K562 (cell line): ENCODE data around the gene ARL2. TPM values are rescaled to one million over a fixed set of nuclear protein-coding genes. Genes with fewer than 3 reads are reported as not detected.

ENCODE experiments used
- ATAC-seq: fragments of 200-7000 bp; cut with Tn5 transposase; 3 replicates; pipeline ENCODE4 v1.9.1; 2020; ENCODE audit warnings: moderate library complexity
- BruUV-seq: library from RNA; stranded (reverse); fragments of 400-500 nt; replicated peaks from 2 replicates; lab custom pipeline; 2021; lab: Mats Ljungman, UMichigan
- CTCF ChIA-PET: fragments of 300-600 bp; formaldehyde crosslinking; extraction: SDS; loops from one replicate; lab custom pipeline; 2021; ENCODE audit warnings: low intra/inter-chr PET ratio; lab: Yijun Ruan, JAX
- POLR2A ChIA-PET: fragments of 300-600, 350-650 bp; sonication (Branson Sonifier 250); formaldehyde crosslinking; extraction: SDS; loops from one replicate; lab custom pipeline; 2021; ENCODE audit warnings: antibody characterized with exemption, inconsistent platforms; lab: Yijun Ruan, JAX
- DNase-seq, 4 experiments: peaks; one replicate each; pipeline versions ENCODE4 v3.0.0 to v3.0.0-alpha.2; 2011 to 2018; ENCODE audit warnings: low spot score in 3 of 4, mixed read lengths in 3 of 4; ENCODE audit errors: extremely low read depth in 1 of 4
- FAIRE-seq: peaks from 2 replicates; lab custom pipeline; 2011; peaks lifted over from hg19 to GRCh38; lab: Jason Lieb, UNC
- H2AFZ ChIP-seq: 2 replicates; pipeline ENCODE4 v1.6.0; 2011; ENCODE audit warnings: low read depth, low read length, control low read depth, inconsistent platforms
- H3K27ac ChIP-seq: fragments of 200-600 bp; 3 replicates; pipeline ENCODE4 v1.8.0; 2011; ENCODE audit warnings: low read depth, mild to moderate bottlenecking, control low read depth, inconsistent platforms, low read length, moderate library complexity, mixed read lengths; ENCODE audit errors: extremely low read depth
- H3K27me3 ChIP-seq, 2 experiments: fragments of 300-600 bp in 1 of 2; 2 replicates in 1 of 2; 3 replicates in 1 of 2; pipeline versions ENCODE4 v1.6.0 to v1.8.0; 2011; ENCODE audit warnings: inconsistent platforms in 2 of 2, low read length in 2 of 2, mild to moderate bottlenecking in 1 of 2, mixed read lengths in 1 of 2, moderate library complexity in 1 of 2; ENCODE audit not compliant: control insufficient read depth in 2 of 2, insufficient read depth in 2 of 2
- H3K36me3 ChIP-seq: fragments of 300-600 bp; 3 replicates; pipeline ENCODE4 v1.8.0; 2011; ENCODE audit warnings: mild to moderate bottlenecking, low read length, inconsistent platforms; ENCODE audit not compliant: control insufficient read depth, insufficient read depth
- H3K4me1 ChIP-seq, 2 experiments: fragments of 200-600 bp in 1 of 2; replicated peaks in 1 of 2; 2 replicates in 1 of 2; 3 replicates in 1 of 2; pipeline versions ENCODE4 v1.5.1 to v1.8.0; 2011; ENCODE audit warnings: inconsistent platforms in 2 of 2, low read length in 2 of 2, mild to moderate bottlenecking in 1 of 2, mixed read lengths in 1 of 2, moderate library complexity in 1 of 2; ENCODE audit not compliant: control insufficient read depth in 2 of 2, insufficient read depth in 2 of 2
- H3K4me2 ChIP-seq: 2 replicates; pipeline ENCODE4 v1.6.1; 2011; ENCODE audit warnings: low read length, control low read depth, inconsistent platforms, mixed read lengths; ENCODE audit not compliant: insufficient read depth
- H3K4me3 ChIP-seq: fragments of 200-600 bp; sonication (generic), shearing (Covaris generic); 2 replicates; pipeline ENCODE4 v1.5.1; 2016; ENCODE audit warnings: control low read depth, inconsistent platforms
- H3K79me2 ChIP-seq: fragments of 200-600 bp; 3 replicates; pipeline ENCODE4 v1.8.0; 2011; ENCODE audit warnings: low read length, inconsistent platforms; ENCODE audit not compliant: control insufficient read depth, insufficient read depth
- H3K9ac ChIP-seq, 2 experiments: 2 replicates each; pipeline versions ENCODE4 v1.6.0 to v1.6.1; 2011; ENCODE audit warnings: low read depth in 2 of 2, low read length in 2 of 2, control low read depth in 1 of 2, inconsistent platforms in 1 of 2, mild to moderate bottlenecking in 1 of 2, mixed read lengths in 1 of 2; ENCODE audit not compliant: insufficient read depth in 1 of 2
- H3K9me1 ChIP-seq: one replicate; pipeline ENCODE4 v1.6.0; 2011; ENCODE audit warnings: inconsistent platforms, mild to moderate bottlenecking, low read length, moderate library complexity; ENCODE audit not compliant: control insufficient read depth, insufficient read depth
- H3K9me3 ChIP-seq: replicated peaks from 2 replicates; pipeline ENCODE4 v1.5.1; 2011; ENCODE audit warnings: low read depth, low read length, inconsistent platforms; ENCODE audit not compliant: control insufficient read depth, insufficient read depth
- H4K20me1 ChIP-seq: replicated peaks from 2 replicates; pipeline ENCODE4 v1.6.1; 2011; ENCODE audit warnings: low read length, inconsistent platforms, mixed read lengths; ENCODE audit not compliant: control insufficient read depth, insufficient read depth
- ATF7 ChIP-seq: fragments of 450-650 bp; IDR thresholded peaks from 2 replicates; pipeline ENCODE4 v1.7.1; 2014; ENCODE audit warnings: mild to moderate bottlenecking, moderate library complexity
- CBX8 ChIP-seq: fragments of 200-600 bp; sonication (generic); IDR thresholded peaks from 2 replicates; pipeline ENCODE4 v1.6.1; 2012; ENCODE audit warnings: borderline replicate concordance, mixed run types, low read depth, mild to moderate bottlenecking, moderate library complexity, mixed read lengths, low read length, control low read depth, inconsistent platforms; ENCODE audit not compliant: poor library complexity, severe bottlenecking; ENCODE audit errors: extremely low read depth
- IRF2 ChIP-seq: sonication (generic); formaldehyde crosslinking; IDR thresholded peaks from 2 replicates; pipeline ENCODE4 v1.8.1; 2022; ENCODE audit warnings: mild to moderate bottlenecking, missing genetic modification reagents
- LCOR ChIP-seq: sonication (generic); formaldehyde crosslinking; IDR thresholded peaks from 2 replicates; pipeline ENCODE4 v1.8.0; 2022; ENCODE audit warnings: mild to moderate bottlenecking, missing genetic modification reagents
- POLR3A ChIP-seq: IDR thresholded peaks from 2 replicates; pipeline ENCODE4 v1.6.1; 2011; ENCODE audit warnings: borderline replicate concordance, mild to moderate bottlenecking, moderate library complexity; ENCODE audit not compliant: insufficient read length, insufficient read depth; ENCODE audit errors: extremely low read depth
- RBM25 ChIP-seq: fragments of 200-400 bp; formaldehyde crosslinking; IDR thresholded peaks from 2 replicates; pipeline ENCODE4 v1.6.1; 2018; ENCODE audit warnings: low read length, low read depth, moderate library complexity; ENCODE audit not compliant: severe bottlenecking
- RFX5 ChIP-seq: IDR thresholded peaks from 2 replicates; pipeline ENCODE4 v1.6.1; 2011; ENCODE audit warnings: low read depth, mild to moderate bottlenecking, improper control_type of control experiment, low read length
- TAF7 ChIP-seq: fragments of 450-650 bp; IDR thresholded peaks from 2 replicates; pipeline ENCODE4 v1.6.1; 2016; ENCODE audit warnings: missing genetic modification characterization, missing compliant biosample characterization
- ZNF232 ChIP-seq: sonication (generic); formaldehyde crosslinking; IDR thresholded peaks from 2 replicates; pipeline ENCODE4 v1.8.0; 2022; ENCODE audit warnings: mild to moderate bottlenecking, missing genetic modification reagents
- ZNF274 ChIP-seq: IDR thresholded peaks from 2 replicates; pipeline ENCODE4 v1.6.1; 2011; ENCODE audit warnings: low read depth, mild to moderate bottlenecking, low read length, moderate library complexity, borderline replicate concordance
- ZNF316 ChIP-seq: fragments of 450-650 bp; IDR thresholded peaks from 2 replicates; pipeline ENCODE4 v1.6.1; 2016
- ZNF41 ChIP-seq: fragments of 250-450 bp; sonication (Bioruptor Pico); conservative IDR thresholded peaks from 2 replicates; pipeline ENCODE4 v1.4.0; 2020; ENCODE audit warnings: mild to moderate bottlenecking
- ZNF644 ChIP-seq: fragments of 200-800 bp; sonication (Bioruptor generic); IDR thresholded peaks from 2 replicates; pipeline ENCODE4 v1.6.1; 2016; ENCODE audit warnings: low read depth, missing genetic modification characterization, missing compliant biosample characterization
- WGBS: fragments of 100-300 bp; shearing (Covaris generic); methylation state at CpG from one replicate; pipeline ENCODE4 v1.1.6; 2016; ENCODE audit warnings: low coverage, mixed read lengths; ENCODE audit not compliant: insufficient coverage; ENCODE audit errors: missing lambda C conversion rate; 5-methylcytosine and 5-hydroxymethylcytosine counted together
- in situ Hi-C: fragments of 300-500 bp; cut with MboI; formaldehyde crosslinking; loops from 4 replicates; pipeline ENCODE4 v1.15.0; 2018; ENCODE audit warnings: inconsistent platforms, mixed read lengths
- intact Hi-C: fragments of 100-400 bp; cut with micrococcal nuclease; formaldehyde crosslinking; loops from 2 replicates; pipeline ENCODE4 v1.14.2; 2022
- polyA plus RNA-seq, 8 experiments: library from polyadenylated mRNA; depleted of rRNA in 4 of 8; stranded (reverse) in 5 of 8; unstranded in 3 of 8; fragments of >200 nt; fragmentation: Nextera tagmentation in 2 of 8; fragmentation: Illumina TruSeq in 1 of 8; extraction: Ambion mirVana in 2 of 8; extraction: Trizol in 1 of 8; gene quantifications; 2 replicates each; pipeline versions ENCODE4 v1.2.1 to v1.2.3, GENCODE V29; 2011 to 2014; ENCODE audit warnings: inconsistent platforms in 1 of 8, missing spikeins in 1 of 8
- total RNA-seq, 7 experiments: library from RNA; depleted of rRNA in 6 of 7; stranded (reverse); fragments of >200 nt in 6 of 7; fragmentation: Illumina TruSeq in 2 of 7; extraction: Trizol in 2 of 7; gene quantifications; 2 replicates each; pipeline versions ENCODE4 v1.2.1 to v1.2.3, GENCODE V29; 2011 to 2021; ENCODE audit warnings: low replicate concordance in 1 of 7
- TF ChIP-seq, protein P1 (sequence below), 2 experiments: IDR thresholded peaks; 2 replicates each; pipeline ENCODE4 v1.6.1; 2011; ENCODE audit warnings: borderline replicate concordance in 1 of 2, control low read depth in 1 of 2, low read depth in 1 of 2, low read length in 1 of 2, mild to moderate bottlenecking in 1 of 2, mixed read lengths in 1 of 2, moderate library complexity in 1 of 2; ENCODE audit not compliant: insufficient read depth in 1 of 2, insufficient read length in 1 of 2, poor library complexity in 1 of 2, severe bottlenecking in 1 of 2; ENCODE audit errors: extremely low read depth in 1 of 2
- TF ChIP-seq, protein P2 (sequence below): fragments of 250-450 bp; sonication (Bioruptor Pico); IDR thresholded peaks from 2 replicates; pipeline ENCODE4 v1.9.0; 2021; ENCODE audit warnings: mild to moderate bottlenecking, inconsistent platforms
- TF ChIP-seq, protein P3 (sequence below): sonication (generic); formaldehyde crosslinking; IDR thresholded peaks from 2 replicates; pipeline ENCODE4 v1.8.0; 2022; ENCODE audit warnings: missing genetic modification reagents, mild to moderate bottlenecking, moderate library complexity, borderline replicate concordance

Gene ARL2
- total and polyA plus RNA-seq, 9 of the 15 experiments (the other 6 are each of a cell fraction or from before 2014, with no cell fraction given), result 5.7 to 154 (median 92.2) TPM

DNA sequence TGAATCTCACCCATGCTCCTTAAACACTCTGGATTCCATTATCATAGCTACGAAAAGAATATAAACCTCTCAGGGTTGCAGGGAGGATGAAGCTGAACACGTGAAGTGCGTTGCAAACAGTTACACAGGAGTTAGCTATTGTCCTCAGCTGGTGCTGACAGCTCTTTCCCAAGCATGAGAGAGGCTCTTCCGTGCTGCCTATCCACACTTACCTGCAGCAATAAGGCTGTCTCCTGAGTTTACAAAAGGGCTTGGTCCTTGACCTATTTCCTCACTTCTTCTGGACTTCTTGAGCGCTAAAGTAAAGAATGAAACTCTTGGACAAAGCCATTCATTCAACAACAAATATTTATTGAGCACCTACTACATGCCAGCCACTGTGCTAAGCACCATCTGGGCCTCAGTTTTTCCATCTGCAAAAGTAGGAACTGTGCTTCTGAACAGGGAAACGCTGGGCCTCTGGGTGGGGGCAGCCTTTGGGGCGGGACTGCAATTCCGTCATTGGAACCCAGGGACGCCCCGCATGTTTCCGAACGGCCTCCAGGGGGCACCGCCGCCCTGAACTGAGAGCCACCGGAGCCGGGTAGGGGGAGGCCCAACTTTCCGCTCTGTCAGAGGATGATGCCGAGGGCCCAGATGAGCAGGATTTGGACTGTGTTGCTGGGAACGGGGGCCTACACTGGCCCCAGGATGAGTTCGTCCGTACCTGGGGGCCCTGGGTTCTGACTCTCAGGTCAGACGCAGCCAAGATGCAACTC is 651 bp upstream of the ARL2 start:
- H3K27me3 ChIP-seq, result no peaks in the 10 kb centered on the region
- H3K4me2 ChIP-seq, result peak overlapping the region; percentile 98
- in situ Hi-C loops, result no loop called here
- peak overlapping the region; percentile 99 for H2AFZ ChIP-seq
- peaks cover 4% of the 10 kb centered on the region for H3K9me1 ChIP-seq
- H3K4me3 ChIP-seq, result peak overlapping the region; percentile 67
- TSS peak; percentile 86 for BruUV-seq
- H3K79me2 ChIP-seq, result peaks cover 25% of the 10 kb centered on the region
- intact Hi-C loops, result loop anchor here (1.0 to 5.0 kb wide), 3 partner anchors 49 to 104 kb away; partner anchors contain the start of genes TM7SF2 and ZNHIT2
- H3K36me3 ChIP-seq, result peaks cover 14% of the 10 kb centered on the region; the same call in 2 of the 3 replicates
- FAIRE-seq (peak; percentile 86), DNase-seq (peak; percentile 92 to 95 (median 94)), ATAC-seq (peak; percentile 92)
- peaks cover 10 to 35% of the 10 kb centered on the region in 2 experiments; a peak in 4 of 5 replicates for H3K4me1 ChIP-seq
- no peaks in the 10 kb centered on the region for H4K20me1 ChIP-seq
- H3K9ac ChIP-seq, result peak overlapping the region; percentile 91 to 97
- H3K9me3 ChIP-seq, result no peaks in the 10 kb centered on the region; the same call in 1 of the 2 replicates
- H3K27ac ChIP-seq, result peak overlapping the region; percentile 93
- CTCF ChIA-PET, result interaction anchor here (0.6 to 2.3 kb wide), 13 partner anchors 65 to 270 kb away, joined by 3 to 18 read pairs (median 4); partner anchors contain the start of genes ATG2A, CAPN1, CDC42BPG and CDCA5
- POLR2A ChIA-PET, result interaction anchor here (0.7 to 2.3 kb wide), 9 partner anchors 10 to 109 kb away, joined by 3 to 14 read pairs (median 3); partner anchors contain the start of genes BATF2, FAU, MRPL49 and ZNHIT2
- WGBS, result 12% methylated on average over 22 of the region's 22 CpGs
- TF ChIP-seq, protein P1, sequence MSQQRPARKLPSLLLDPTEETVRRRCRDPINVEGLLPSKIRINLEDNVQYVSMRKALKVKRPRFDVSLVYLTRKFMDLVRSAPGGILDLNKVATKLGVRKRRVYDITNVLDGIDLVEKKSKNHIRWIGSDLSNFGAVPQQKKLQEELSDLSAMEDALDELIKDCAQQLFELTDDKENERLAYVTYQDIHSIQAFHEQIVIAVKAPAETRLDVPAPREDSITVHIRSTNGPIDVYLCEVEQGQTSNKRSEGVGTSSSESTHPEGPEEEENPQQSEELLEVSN (IDR thresholded peaks at IDR 0.05; ENCODE audit: borderline replicate concordance in 1 of 2, extremely low read depth in 1 of 2, insufficient read depth in 1 of 2, insufficient read length in 1 of 2, low read depth in 1 of 2, low read length in 1 of 2, poor library complexity in 1 of 2, severe bottlenecking in 1 of 2), result no peak
- TF ChIP-seq POLR3A (no peak), TAF7 (tag) (no peak), CBX8 (no peak), ATF7 (peak; percentile 48), ZNF232 (CRISPR knock-in tag) (no peak), IRF2 (CRISPR knock-in tag) (no peak), RBM25 (no peak), ZNF316 (peak; percentile 27; the same call in 1 of the 2 replicates), ZNF41 (CRISPR knock-in tag) (no peak), ZNF644 (tag) (peak; percentile 57; the same call in 1 of the 2 replicates), ZNF274 (no peak), LCOR (no peak), RFX5 (no peak)
- TF ChIP-seq, protein P2, sequence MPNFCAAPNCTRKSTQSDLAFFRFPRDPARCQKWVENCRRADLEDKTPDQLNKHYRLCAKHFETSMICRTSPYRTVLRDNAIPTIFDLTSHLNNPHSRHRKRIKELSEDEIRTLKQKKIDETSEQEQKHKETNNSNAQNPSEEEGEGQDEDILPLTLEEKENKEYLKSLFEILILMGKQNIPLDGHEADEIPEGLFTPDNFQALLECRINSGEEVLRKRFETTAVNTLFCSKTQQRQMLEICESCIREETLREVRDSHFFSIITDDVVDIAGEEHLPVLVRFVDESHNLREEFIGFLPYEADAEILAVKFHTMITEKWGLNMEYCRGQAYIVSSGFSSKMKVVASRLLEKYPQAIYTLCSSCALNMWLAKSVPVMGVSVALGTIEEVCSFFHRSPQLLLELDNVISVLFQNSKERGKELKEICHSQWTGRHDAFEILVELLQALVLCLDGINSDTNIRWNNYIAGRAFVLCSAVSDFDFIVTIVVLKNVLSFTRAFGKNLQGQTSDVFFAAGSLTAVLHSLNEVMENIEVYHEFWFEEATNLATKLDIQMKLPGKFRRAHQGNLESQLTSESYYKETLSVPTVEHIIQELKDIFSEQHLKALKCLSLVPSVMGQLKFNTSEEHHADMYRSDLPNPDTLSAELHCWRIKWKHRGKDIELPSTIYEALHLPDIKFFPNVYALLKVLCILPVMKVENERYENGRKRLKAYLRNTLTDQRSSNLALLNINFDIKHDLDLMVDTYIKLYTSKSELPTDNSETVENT (CRISPR knock-in tag), result no peak
- TF ChIP-seq, protein P3, sequence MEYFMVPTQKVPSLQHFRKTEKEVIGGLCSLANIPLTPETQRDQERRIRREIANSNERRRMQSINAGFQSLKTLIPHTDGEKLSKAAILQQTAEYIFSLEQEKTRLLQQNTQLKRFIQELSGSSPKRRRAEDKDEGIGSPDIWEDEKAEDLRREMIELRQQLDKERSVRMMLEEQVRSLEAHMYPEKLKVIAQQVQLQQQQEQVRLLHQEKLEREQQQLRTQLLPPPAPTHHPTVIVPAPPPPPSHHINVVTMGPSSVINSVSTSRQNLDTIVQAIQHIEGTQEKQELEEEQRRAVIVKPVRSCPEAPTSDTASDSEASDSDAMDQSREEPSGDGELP, result no peak
